ENCODE results near the gene C1orf141. TPM values are rescaled to one million over a fixed set of nuclear protein-coding genes. Genes with fewer than 3 reads are reported as not detected.

C1orf141 gene
- total and polyA plus RNA-seq, 2 donors (not counting 3 experiments of a cell fraction or from before 2014, with no cell fraction given) = not detected

GRCh38 chr1:67174716-67175284 is 40.0 kb upstream of the C1orf141 start:
- no peak overlapping the region for H2AFZ ChIP-seq (ENCODE audit: low read depth, low read length)
- TF ChIP-seq POLR2A (IDR thresholded peaks at IDR 0.05; ENCODE audit: low read depth, low read length) = no peak
- TF ChIP-seq MYC (IDR thresholded peaks at IDR 0.05; ENCODE audit: low read depth, low read length) = no peak
- no peak for TF ChIP-seq EZH2 (IDR thresholded peaks at IDR 0.05; ENCODE audit: borderline replicate concordance, low read depth, low read length, severe bottlenecking)
- TF ChIP-seq CTCF (IDR thresholded peaks at IDR 0.05; ENCODE audit: extremely low read depth in 1 of 2, insufficient read depth in 1 of 2, low read depth in 1 of 2, low read length in 2 of 2) = no peak
- no peak for TF ChIP-seq FOS (IDR thresholded peaks at IDR 0.05; ENCODE audit: borderline replicate concordance, insufficient read depth, low read length)
- no peak for TF ChIP-seq POLR2AphosphoS5 (IDR thresholded peaks at IDR 0.05; ENCODE audit: insufficient read depth, low read depth, low read length)
- no peak for TF ChIP-seq MAX (IDR thresholded peaks at IDR 0.05; ENCODE audit: insufficient read depth, insufficient read length)
- no peak for TF ChIP-seq JUN (IDR thresholded peaks at IDR 0.05; ENCODE audit: borderline replicate concordance, insufficient read depth, insufficient read length, low read depth)
- TF ChIP-seq GATA2 (IDR thresholded peaks at IDR 0.05; ENCODE audit: insufficient read depth, insufficient read length, low read depth, low read length) = no peak
- H3K27ac ChIP-seq (ENCODE audit: insufficient read depth, low read depth, low read length) = no peak overlapping the region
- no peaks in the 10 kb centered on the region for H3K36me3 ChIP-seq (ENCODE audit: control insufficient read depth in 2 of 2, extremely low read depth in 1 of 2, insufficient read depth in 2 of 2, low read length in 2 of 2)
- no peaks in the 10 kb centered on the region for H3K9me1 ChIP-seq (replicated peaks; ENCODE audit: control insufficient read depth, extremely low read depth, insufficient read depth, low read length)
- dilution Hi-C loops (cut with MboI; ENCODE audit: extremely low pct_ligation_motif_present, low sequenced_read_pairs) (no loop called here), intact Hi-C loops (cut with micrococcal nuclease) (no loop called here)
- H3K9ac ChIP-seq (replicated peaks; ENCODE audit: extremely low read depth, insufficient read depth, low read length) = no peak overlapping the region
- BruUV-seq (replicated peaks) = no TSS peak
- ChIA-PET POLR2A (no interaction called here), CTCF (no interaction called here)
- H3K27me3 ChIP-seq (ENCODE audit: control insufficient read depth in 2 of 2, insufficient read depth in 2 of 2, low read length in 2 of 2) = peaks cover 3 to 5% of the 10 kb centered on the region in 2 experiments
- no peaks in the 10 kb centered on the region for H3K79me2 ChIP-seq (ENCODE audit: control insufficient read depth, insufficient read depth, low read length)
- no peak overlapping the region for H3K4me2 ChIP-seq (ENCODE audit: insufficient read depth, low read length)
- FAIRE-seq (no peak), DNase-seq (ENCODE audit: low read depth, low spot score) (no peak)
- H3K4me3 ChIP-seq (replicated peaks in 1 of 3; ENCODE audit: insufficient read depth in 1 of 3, low read depth in 1 of 3, low read length in 3 of 3) = no peak overlapping the region
- H4K20me1 ChIP-seq (replicated peaks; ENCODE audit: control insufficient read depth, extremely low read depth, insufficient read depth, low read length) = no peaks in the 10 kb centered on the region
- H3K9me3 ChIP-seq (replicated peaks; ENCODE audit: control insufficient read depth, insufficient read depth, low read length) = no peaks in the 10 kb centered on the region
- no peaks in the 10 kb centered on the region for H3K4me1 ChIP-seq (ENCODE audit: control insufficient read depth, extremely low read depth, insufficient read depth, low read length)

Measured in endothelial cell of umbilical vein (primary cell).